DOHH2 (cell line): Measurements from ENCODE around the gene AIM2.

ENCODE experiments used
- EZH2phosphoT487 ChIP-seq: fragments of 200-600 bp; sonication (generic); IDR thresholded peaks from 2 replicates; pipeline ENCODE4 v1.6.1; 2017; ENCODE audit warnings: borderline replicate concordance, mild to moderate bottlenecking, antibody characterized with exemption, low read length, moderate library complexity, mixed read lengths
- TF ChIP-seq, protein P1 (sequence below): fragments of 200-600 bp; sonication (generic); IDR thresholded peaks from one replicate; pipeline ENCODE4 v1.5.1; 2014; ENCODE audit warnings: antibody characterized with exemption, mild to moderate bottlenecking, low read depth, low read length; ENCODE audit not compliant: poor library complexity, severe bottlenecking

DNA sequence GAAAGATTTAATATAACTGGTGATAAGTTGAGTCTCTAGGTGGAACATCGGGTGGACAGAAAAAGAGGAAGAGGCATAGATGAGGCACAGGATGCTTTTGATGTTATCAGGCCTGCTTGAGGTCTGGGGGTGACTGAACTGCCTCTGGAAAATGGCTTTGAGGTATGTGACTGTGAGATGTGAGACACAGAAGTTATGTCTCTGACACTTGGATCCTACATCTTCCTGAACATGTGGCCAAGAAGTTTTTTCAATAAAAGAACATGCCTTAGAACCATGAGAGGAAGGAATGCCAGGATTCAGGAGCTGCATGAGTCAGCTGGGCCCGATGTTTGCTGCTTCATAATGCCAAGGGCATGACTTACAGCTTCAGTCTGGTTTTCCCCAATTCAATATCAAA, 11.5 kb upstream of the AIM2 start:
- TF ChIP-seq, protein P1, sequence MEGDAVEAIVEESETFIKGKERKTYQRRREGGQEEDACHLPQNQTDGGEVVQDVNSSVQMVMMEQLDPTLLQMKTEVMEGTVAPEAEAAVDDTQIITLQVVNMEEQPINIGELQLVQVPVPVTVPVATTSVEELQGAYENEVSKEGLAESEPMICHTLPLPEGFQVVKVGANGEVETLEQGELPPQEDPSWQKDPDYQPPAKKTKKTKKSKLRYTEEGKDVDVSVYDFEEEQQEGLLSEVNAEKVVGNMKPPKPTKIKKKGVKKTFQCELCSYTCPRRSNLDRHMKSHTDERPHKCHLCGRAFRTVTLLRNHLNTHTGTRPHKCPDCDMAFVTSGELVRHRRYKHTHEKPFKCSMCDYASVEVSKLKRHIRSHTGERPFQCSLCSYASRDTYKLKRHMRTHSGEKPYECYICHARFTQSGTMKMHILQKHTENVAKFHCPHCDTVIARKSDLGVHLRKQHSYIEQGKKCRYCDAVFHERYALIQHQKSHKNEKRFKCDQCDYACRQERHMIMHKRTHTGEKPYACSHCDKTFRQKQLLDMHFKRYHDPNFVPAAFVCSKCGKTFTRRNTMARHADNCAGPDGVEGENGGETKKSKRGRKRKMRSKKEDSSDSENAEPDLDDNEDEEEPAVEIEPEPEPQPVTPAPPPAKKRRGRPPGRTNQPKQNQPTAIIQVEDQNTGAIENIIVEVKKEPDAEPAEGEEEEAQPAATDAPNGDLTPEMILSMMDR = no peak
- TF ChIP-seq EZH2phosphoT487 = no peak
